ENCODE data around the gene MIF4GD. TPM values are rescaled to one million over a fixed set of nuclear protein-coding genes. Genes with fewer than 3 reads are reported as not detected.
"Not testable (repeated sequence)": the region's sequence is repeated elsewhere in the genome, so short reads cannot be mapped to it uniquely, and the experiment has no call there.

MIF4GD gene
- total RNA-seq, 1 experiment from 2014 or later, result 14.7 TPM

GRCh38 chr17:75262112-75262606 is 8.9 kb downstream of the MIF4GD start:
- intact Hi-C loops (cut with micrococcal nuclease; ENCODE audit: unreplicated experiment), result no loop called here
- ChIA-PET CTCF (interaction anchor here (4.2 kb wide), 1 partner anchor 8 kb away, joined by 16 read pairs; the partner anchor contains the start of gene MIF4GD), POLR2A (ENCODE audit: low non-redundant PET) (interaction anchor here (0.5 to 1.5 kb wide), 4 partner anchors 9 to 389 kb away, joined by 4 to 6 read pairs (median 4); partner anchors contain the start of gene MIF4GD)

GRCh38 chr17:75261336-75262111 is 9.5 kb downstream of the MIF4GD start, which contains the start of the genes GGA3 and MRPS7:
TSS of gene GGA3 (minus strand) at chr17:75261606. CDS start at chr17:75261587, 19 bp downstream.
TSS of gene MRPS7 (plus strand) at chr17:75261879. CDS start at chr17:75261901, 22 bp downstream.
- peaks cover 33% of the 10 kb centered on the region for H3K36me3 ChIP-seq (ENCODE audit: insufficient read depth, low read length, poor library complexity, severe bottlenecking)
- intact Hi-C loops (cut with micrococcal nuclease; ENCODE audit: unreplicated experiment), result no loop called here
- DNase-seq (ENCODE audit: low spot score), result peak; percentile 97
- CTCF ChIA-PET, result interaction anchor here (0.6 to 4.2 kb wide), 2 partner anchors 9 to 18 kb away, joined by 3 to 16 read pairs; partner anchors contain the start of gene MIF4GD
- BruUV-seq (replicated peaks), result no TSS peak
- TF ChIP-seq EZH2 (IDR thresholded peaks at IDR 0.05; ENCODE audit: borderline replicate concordance, low read depth, low read length, poor library complexity, severe bottlenecking), result no peak
- TF ChIP-seq CTCF (conservative IDR thresholded peaks at IDR 0.05; ENCODE audit: low read depth, low read length), result no peak
- no peaks in the 10 kb centered on the region for H3K9me3 ChIP-seq (ENCODE audit: low read depth, low read length, poor library complexity, severe bottlenecking)
- no peaks in the 10 kb centered on the region for H3K27me3 ChIP-seq (replicated peaks; ENCODE audit: insufficient read depth, low read depth, low read length, poor library complexity)
- H3K27ac ChIP-seq (ENCODE audit: low read depth, low read length, poor library complexity, severe bottlenecking), result peak within 1 kb of the TSS; percentile 99
- POLR2A ChIA-PET (ENCODE audit: low non-redundant PET), result interaction anchor here (0.5 to 1.5 kb wide), 3 partner anchors 21 to 200 kb away, joined by 3 to 6 read pairs (median 5); no protein-coding TSS in a partner anchor
- H3K4me3 ChIP-seq (ENCODE audit: low read depth, low read length, poor library complexity, severe bottlenecking), result peak within 1 kb of the TSS; percentile 84
- peaks cover 10% of the 10 kb centered on the region for H3K4me1 ChIP-seq (ENCODE audit: insufficient read depth, low read length, poor library complexity, severe bottlenecking)

More at GRCh38 chr17:75262112-75262606, 8.9 kb downstream of the MIF4GD start:
- no peak for TF ChIP-seq CTCF (conservative IDR thresholded peaks at IDR 0.05; ENCODE audit: low read depth, low read length)
- no peak for TF ChIP-seq EZH2 (IDR thresholded peaks at IDR 0.05; ENCODE audit: borderline replicate concordance, low read depth, low read length, poor library complexity, severe bottlenecking)
- Histone ChIP-seq H3K9me3 (ENCODE audit: low read depth, low read length, poor library complexity, severe bottlenecking) (no peaks in the 10 kb centered on the region), H3K36me3 (ENCODE audit: insufficient read depth, low read length, poor library complexity, severe bottlenecking) (peaks cover 39% of the 10 kb centered on the region), H3K27ac (ENCODE audit: low read depth, low read length, poor library complexity, severe bottlenecking) (peak overlapping the region; percentile 99), H3K27me3 (replicated peaks; ENCODE audit: insufficient read depth, low read depth, low read length, poor library complexity) (no peaks in the 10 kb centered on the region), H3K4me1 (ENCODE audit: insufficient read depth, low read length, poor library complexity, severe bottlenecking) (peaks cover 10% of the 10 kb centered on the region), H3K4me3 (ENCODE audit: low read depth, low read length, poor library complexity, severe bottlenecking) (peak overlapping the region; percentile 84)
- BruUV-seq (replicated peaks), result TSS peak; percentile 58
- no peak for DNase-seq (ENCODE audit: low spot score)

- no peak for DNase-seq (ENCODE audit: low spot score)
- TSS peak; percentile 65 for BruUV-seq (replicated peaks)
- H3K27me3 ChIP-seq (replicated peaks; ENCODE audit: insufficient read depth, low read depth, low read length, poor library complexity), result no peaks in the 10 kb centered on the region
- TF ChIP-seq CTCF (conservative IDR thresholded peaks at IDR 0.05; ENCODE audit: low read depth, low read length), result 0 out of 2 replicates have a peak, but pooled peaks have one; percentile 14
- TF ChIP-seq EZH2 (IDR thresholded peaks at IDR 0.05; ENCODE audit: borderline replicate concordance, low read depth, low read length, poor library complexity, severe bottlenecking), result no peak
- ChIA-PET CTCF (interaction anchor here (0.6 to 4.2 kb wide), 3 partner anchors 10 to 20 kb away, joined by 3 to 16 read pairs (median 3); partner anchors contain the start of gene MIF4GD), POLR2A (ENCODE audit: low non-redundant PET) (interaction anchor here (1.5 kb wide), 1 partner anchor 21 kb away, joined by 6 read pairs; no protein-coding TSS in a partner anchor)
- intact Hi-C loops (cut with micrococcal nuclease; ENCODE audit: unreplicated experiment), result no loop called here
- peak overlapping the region; percentile 99 for H3K27ac ChIP-seq (ENCODE audit: low read depth, low read length, poor library complexity, severe bottlenecking)
- H3K36me3 ChIP-seq (ENCODE audit: insufficient read depth, low read length, poor library complexity, severe bottlenecking), result peaks cover 26% of the 10 kb centered on the region
- peaks cover 10% of the 10 kb centered on the region for H3K4me1 ChIP-seq (ENCODE audit: insufficient read depth, low read length, poor library complexity, severe bottlenecking)
- H3K9me3 ChIP-seq (ENCODE audit: low read depth, low read length, poor library complexity, severe bottlenecking), result no peaks in the 10 kb centered on the region
- peak overlapping the region; percentile 84 for H3K4me3 ChIP-seq (ENCODE audit: low read depth, low read length, poor library complexity, severe bottlenecking)
These were observed 10.2 kb downstream of the MIF4GD start for GRCh38 chr17:75260641-75261335.

GRCh38 chr17:75257228-75257627 is 13.8 kb downstream of the MIF4GD start:
- CTCF ChIA-PET; intact Hi-C loops (cut with micrococcal nuclease; ENCODE audit: unreplicated experiment): not testable (repeated sequence)

More at GRCh38 chr17:75257228-75257627, 13.8 kb downstream of the MIF4GD start:
- H3K27me3 ChIP-seq (replicated peaks; ENCODE audit: insufficient read depth, low read depth, low read length, poor library complexity); H3K9me3 ChIP-seq (ENCODE audit: low read depth, low read length, poor library complexity, severe bottlenecking); H3K4me1 ChIP-seq (ENCODE audit: insufficient read depth, low read length, poor library complexity, severe bottlenecking); DNase-seq (ENCODE audit: low spot score); H3K27ac ChIP-seq (ENCODE audit: low read depth, low read length, poor library complexity, severe bottlenecking); BruUV-seq (replicated peaks); POLR2A ChIA-PET (ENCODE audit: low non-redundant PET); H3K4me3 ChIP-seq (ENCODE audit: low read depth, low read length, poor library complexity, severe bottlenecking); H3K36me3 ChIP-seq (ENCODE audit: insufficient read depth, low read length, poor library complexity, severe bottlenecking): not testable (repeated sequence)
